Activated CD4-positive, alpha-beta T cell treated with anti-CD3 and anti-CD28 coated beads, Interleukin-2, amount 50 U/mL, for 1 hour (primary cell): ENCODE data around the gene ITFG1.
"Not testable (repeated sequence)": the region's sequence is repeated elsewhere in the genome, so short reads cannot be mapped to it uniquely, and the experiment has no call there.

Experiments
- DNase-seq: peaks from one replicate; pipeline ENCODE4 v3.0.0-alpha.2; 2020

Gene ITFG1

GRCh38 chr16:47229053-47230050, 231.5 kb downstream of the ITFG1 start:
- no peak for DNase-seq

- no peak for DNase-seq
Measured at GRCh38 chr16:47228241-47228640, 232.6 kb downstream of the ITFG1 start.

- DNase-seq, result no peak
Measured at GRCh38 chr16:47213761-47214440, 247.0 kb downstream of the ITFG1 start.

- DNase-seq, result no peak
Measured at GRCh38 chr16:47211218-47211617, 249.6 kb downstream of the ITFG1 start.

- no peak for DNase-seq
Measured at GRCh38 chr16:47204736-47205504, 255.9 kb downstream of the ITFG1 start.

- not testable (repeated sequence) for DNase-seq
Measured at GRCh38 chr16:47203433-47203832, 257.4 kb downstream of the ITFG1 start.

- no peak for DNase-seq
Measured at GRCh38 chr16:47198180-47198575, 262.7 kb downstream of the ITFG1 start.

GRCh38 chr16:47197536-47198179, 263.2 kb downstream of the ITFG1 start:
- no peak for DNase-seq

- no peak for DNase-seq
Measured at GRCh38 chr16:47196457-47196856, 264.4 kb downstream of the ITFG1 start.

- no peak for DNase-seq
Measured at GRCh38 chr16:47182318-47182717, 278.5 kb downstream of the ITFG1 start.

- not testable (repeated sequence) for DNase-seq
Measured at GRCh38 chr16:47181066-47181465, 279.8 kb downstream of the ITFG1 start.

GRCh38 chr16:47180073-47180472, 280.8 kb downstream of the ITFG1 start:
- no peak for DNase-seq

- DNase-seq, result no peak
Measured at GRCh38 chr16:47175152-47175551, 285.7 kb downstream of the ITFG1 start.

- no peak for DNase-seq
Measured at GRCh38 chr16:47162670-47163420, 298.0 kb downstream of the ITFG1 start.

GRCh38 chr16:47161464-47161863, 299.4 kb downstream of the ITFG1 start:
- no peak for DNase-seq

- no peak for DNase-seq
Measured at GRCh38 chr16:47160422-47160821, 300.4 kb downstream of the ITFG1 start.

- DNase-seq, result no peak
Measured at GRCh38 chr16:47158992-47159391, 301.9 kb downstream of the ITFG1 start.

- no peak for DNase-seq
Measured at GRCh38 chr16:47156680-47157215, 304.1 kb downstream of the ITFG1 start.

- not testable (repeated sequence) for DNase-seq
Measured at GRCh38 chr16:47152501-47152900, 308.4 kb downstream of the ITFG1 start.

- no peak for DNase-seq
Measured at GRCh38 chr16:47150067-47150466, 310.8 kb downstream of the ITFG1 start.

- no peak for DNase-seq
Measured at GRCh38 chr16:47144559-47144877, 316.3 kb downstream of the ITFG1 start.
